Neutrophil (primary cell): ENCODE data around the gene PRRG1.

Source experiments
- H3K27ac ChIP-seq: fragments of 200-600 bp; sonication (generic); 2 replicates; pipeline ENCODE4 v1.5.1; 2016; ENCODE audit warnings: mild to moderate bottlenecking, moderate library complexity
- H3K27me3 ChIP-seq: fragments of 200-600 bp; sonication (generic); 2 replicates; pipeline ENCODE4 v1.6.0; 2016; ENCODE audit warnings: mild to moderate bottlenecking
- H3K36me3 ChIP-seq: fragments of 200-600 bp; sonication (generic); 2 replicates; pipeline ENCODE4 v1.5.1; 2017
- H3K4me1 ChIP-seq, 2 experiments: fragments of 200-600 bp in 1 of 2; sonication (generic) in 1 of 2; 1 replicate in 1 of 2; 2 replicates in 1 of 2; pipeline versions ENCODE4 v1.5.1 to v1.6.1; 2013 to 2016; ENCODE audit warnings: low read depth in 1 of 2, low read length in 1 of 2, mild to moderate bottlenecking in 1 of 2, moderate library complexity in 1 of 2; ENCODE audit not compliant: control insufficient read depth in 1 of 2, insufficient read depth in 1 of 2
- H3K4me3 ChIP-seq, 2 experiments: fragments of 200-600 bp in 1 of 2; sonication (generic) in 1 of 2; 1 replicate in 1 of 2; 2 replicates in 1 of 2; pipeline ENCODE4 v1.5.1; 2013 to 2016; ENCODE audit warnings: low read depth in 1 of 2, low read length in 1 of 2, mild to moderate bottlenecking in 1 of 2, moderate library complexity in 1 of 2
- H3K9me3 ChIP-seq: fragments of 200-600 bp; sonication (generic); 2 replicates; pipeline ENCODE4 v1.5.1; 2016
- CTCF ChIP-seq: fragments of 200-600 bp; sonication (generic); IDR thresholded peaks from 2 replicates; pipeline ENCODE4 v1.5.1; 2016; ENCODE audit warnings: antibody characterized with exemption

The PRRG1 gene

GRCh38 chrX:37504991-37505390 lies 155.8 kb downstream of the PRRG1 start:
- H3K27me3 ChIP-seq, result no peaks in the 10 kb centered on the region
- no peaks in the 10 kb centered on the region for H3K4me1 ChIP-seq
- H3K9me3 ChIP-seq, result no peaks in the 10 kb centered on the region
- no peak overlapping the region for H3K4me3 ChIP-seq
- no peaks in the 10 kb centered on the region for H3K36me3 ChIP-seq
- TF ChIP-seq CTCF, result no peak
- H3K27ac ChIP-seq, result no peak overlapping the region
